ENCODE results near the gene BCL2L13. TPM values are rescaled to one million over a fixed set of nuclear protein-coding genes. Genes with fewer than 3 reads are reported as not detected.

Gene BCL2L13
- total RNA-seq: 56.5 and 60.3 TPM in 2 replicates

GRCh38 chr22:17638432-17639246 is at the start of gene BCL2L13:
TSS of gene BCL2L13 (plus strand) at chr22:17638757. CDS start at chr22:17655712, 16,955 bp downstream.

GRCh38 chr22:17628406-17629172 is 10.0 kb upstream of the BCL2L13 start, which contains the start of gene ATP6V1E1:
TSS of gene ATP6V1E1 (minus strand) at chr22:17628749. CDS start at chr22:17628635, 114 bp downstream.

GRCh38 chr22:17774206-17774925 is 135.8 kb downstream of the BCL2L13 start, which contains the start of gene BID:
TSS of gene BID (minus strand) at chr22:17774469. CDS start at chr22:17750116, 24,353 bp downstream.

Other genes with a start within 250 kb of the BCL2L13 start
- not detected in 2 replicates for gene SLC25A18, start 75.3 kb upstream of the BCL2L13 start, total RNA-seq
- 99.1 and 107 TPM in 2 replicates for gene ATP6V1E1, start 10.0 kb upstream of the BCL2L13 start, total RNA-seq
- gene BID, start 135.7 kb downstream of the BCL2L13 start, total RNA-seq: 34.9 and 56.9 TPM in 2 replicates

All from endothelial cell of coronary artery (primary cell).